GM10266 (cell line): ENCODE results near the gene SNRNP27.

Experiments
- DNase-seq: peaks from one replicate; pipeline ENCODE4 v3.0.0; 2012; ENCODE audit errors: extremely low spot score
- CTCF ChIP-seq: IDR thresholded peaks from 2 replicates; pipeline ENCODE4 v1.5.1; 2012; ENCODE audit warnings: mild to moderate bottlenecking, low read depth; ENCODE audit not compliant: control insufficient read depth, insufficient read depth; ENCODE audit errors: missing control alignments

SNRNP27 gene

GRCh38 chr2:69943843-69944525 lies 50.2 kb downstream of the SNRNP27 start:
- DNase-seq, result no peak
- no peak for TF ChIP-seq CTCF

DNA sequence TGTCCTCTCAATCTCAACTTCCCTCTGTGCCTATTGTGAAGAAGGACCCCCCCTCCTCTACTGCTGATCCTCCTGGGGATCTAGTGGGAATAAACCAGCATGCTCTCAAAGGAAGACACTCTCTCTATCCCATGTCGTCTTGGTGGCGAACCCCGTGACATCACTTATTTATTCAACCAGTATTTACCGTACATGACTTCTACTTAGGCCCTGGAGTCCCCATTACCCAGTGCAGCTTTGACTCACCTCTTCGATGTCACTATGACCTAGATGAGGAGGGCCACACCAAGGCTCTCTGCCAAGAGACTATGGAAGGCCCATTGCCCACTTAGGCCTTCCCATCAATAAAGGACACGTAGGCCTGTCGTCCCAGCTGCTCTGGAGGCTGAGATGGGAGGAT lies 51.0 kb downstream of the SNRNP27 start:
- DNase-seq, result no peak
- TF ChIP-seq CTCF, result no peak

- TF ChIP-seq CTCF, result no peak
- no peak for DNase-seq
Observed at GRCh38 chr2:69945441-69945840, 51.7 kb downstream of the SNRNP27 start.

GRCh38 chr2:69945941-69946340 lies 52.2 kb downstream of the SNRNP27 start:
- no peak for DNase-seq
- no peak for TF ChIP-seq CTCF

DNA sequence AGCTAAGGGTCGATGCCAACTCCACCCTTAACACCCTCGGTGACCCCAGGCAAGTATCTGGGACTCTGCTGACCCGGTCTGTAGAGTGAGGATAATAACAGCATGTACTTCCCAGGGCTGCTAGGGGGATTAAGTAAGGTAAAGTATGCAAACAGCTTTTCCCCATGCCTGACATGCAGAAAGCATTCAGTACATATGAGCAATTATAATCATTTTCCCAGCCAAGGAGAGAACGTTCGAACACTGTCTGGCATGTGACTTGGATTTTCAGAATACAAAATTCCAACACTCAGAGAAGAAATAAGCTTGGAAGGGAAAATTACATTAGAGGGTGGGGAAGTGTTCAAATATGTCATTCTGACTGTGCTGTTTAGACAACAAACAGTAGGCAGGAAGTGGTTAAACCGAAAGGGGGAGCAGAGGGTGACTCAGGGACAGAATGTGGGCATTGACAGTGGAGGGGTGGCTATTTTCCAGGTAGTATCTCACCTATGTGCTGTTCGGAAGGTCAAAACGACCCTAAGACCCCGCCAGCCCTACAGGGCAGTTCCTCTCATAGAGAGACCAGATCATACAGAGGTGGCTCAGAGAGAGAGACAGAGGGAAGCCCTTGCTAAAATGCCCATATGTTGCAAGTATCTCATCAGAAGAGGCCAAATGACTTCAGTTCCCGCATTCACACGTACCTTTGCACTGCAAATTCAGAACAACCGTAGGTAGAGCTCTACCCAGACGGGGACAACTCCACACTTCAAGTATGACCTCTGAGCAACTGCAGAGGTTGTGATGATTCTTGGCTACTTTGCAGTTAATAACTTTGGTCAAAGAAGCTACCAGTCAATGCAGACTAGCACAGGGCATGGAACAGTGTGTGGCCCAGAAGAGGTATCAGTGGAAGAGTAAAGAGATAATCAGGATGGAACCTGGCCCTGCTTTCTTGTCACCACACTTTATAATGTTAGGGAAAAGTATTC lies 52.9 kb downstream of the SNRNP27 start:
- no peak for TF ChIP-seq CTCF
- peak; percentile 71 for DNase-seq

DNA sequence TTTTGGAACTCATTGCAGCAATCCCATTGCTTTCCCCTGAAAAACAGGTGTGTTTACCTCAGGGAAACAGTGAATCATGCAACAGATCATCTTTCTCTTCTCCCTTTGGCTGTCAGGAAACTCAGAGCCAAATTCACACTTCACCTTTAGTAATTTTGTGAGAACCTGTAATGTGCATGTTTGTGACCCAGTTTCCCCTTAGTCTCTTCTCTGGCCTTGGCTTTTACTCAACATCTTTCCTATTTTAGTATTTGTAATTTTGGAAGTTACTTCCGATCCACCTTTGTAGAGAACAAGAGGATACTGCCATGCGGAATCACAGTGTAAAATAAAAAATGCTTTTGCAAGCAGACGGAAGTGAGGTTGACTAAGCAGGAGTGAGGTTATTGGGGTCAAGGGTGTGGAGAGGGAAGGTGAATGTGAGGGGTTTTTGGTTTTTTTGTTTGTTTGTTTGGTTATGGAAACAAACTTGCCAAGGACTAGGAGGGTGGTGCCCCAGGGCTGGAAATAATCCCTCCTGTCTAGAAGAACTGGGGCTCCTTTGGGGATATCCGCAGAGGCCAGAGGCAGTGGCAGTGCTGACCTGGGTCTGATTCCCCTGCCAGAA lies 53.7 kb downstream of the SNRNP27 start:
- no peak for DNase-seq
- no peak for TF ChIP-seq CTCF
